ENCODE data around the gene NMUR2. TPM values are rescaled to one million over a fixed set of nuclear protein-coding genes. Genes with fewer than 3 reads are reported as not detected.

Gene NMUR2
- total RNA-seq, 1 experiment from 2014 or later = not detected

DNA sequence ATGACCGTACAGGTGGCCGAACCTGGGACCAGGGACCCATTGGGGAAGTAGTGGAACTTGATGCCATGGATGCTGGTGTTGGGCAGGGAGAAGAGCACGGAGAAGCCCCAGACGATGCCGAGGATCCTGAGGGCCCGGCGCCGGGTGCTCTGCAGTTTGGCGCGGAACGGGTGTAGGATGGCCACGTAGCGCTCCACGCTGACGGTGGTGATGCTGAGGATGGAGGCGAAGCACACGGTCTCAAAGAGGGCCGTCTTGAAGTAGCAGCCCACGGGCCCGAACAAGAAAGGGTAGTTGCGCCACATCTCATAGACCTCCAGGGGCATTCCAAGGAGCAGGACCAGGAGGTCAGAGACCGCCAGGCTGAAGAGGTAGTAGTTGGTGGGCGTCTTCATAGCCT lies 585 bp downstream of the NMUR2 start:
- Histone ChIP-seq H3K27ac (ENCODE audit: low read depth, low read length) (no peak overlapping the region), H3K27me3 (ENCODE audit: insufficient read depth, low read length) (no peaks in the 10 kb centered on the region), H3K4me3 (replicated peaks in 1 of 2; ENCODE audit: low read depth in 1 of 2, low read length in 2 of 2) (no peak overlapping the region), H3K4me2 (ENCODE audit: low read length) (no peak overlapping the region), H3K9me3 (ENCODE audit: control insufficient read depth in 1 of 2, insufficient read depth in 1 of 2, low read depth in 1 of 2, low read length in 2 of 2) (no peaks in the 10 kb centered on the region), H3K36me3 (ENCODE audit: control insufficient read depth in 1 of 2, insufficient read depth in 2 of 2, low read length in 2 of 2) (no peaks in the 10 kb centered on the region), H3K4me1 (ENCODE audit: control insufficient read depth in 1 of 2, insufficient read depth in 2 of 2, low read length in 2 of 2) (no peaks in the 10 kb centered on the region), H3K9me2 (ENCODE audit: insufficient read depth) (no peaks in the 10 kb centered on the region), H4K20me1 (ENCODE audit: insufficient read depth) (no peaks in the 10 kb centered on the region), H3K9ac (ENCODE audit: low read length) (no peak overlapping the region), H3K79me2 (ENCODE audit: insufficient read depth, low read length) (no peaks in the 10 kb centered on the region), H2AFZ (ENCODE audit: low read depth, low read length, poor library complexity, severe bottlenecking) (no peak overlapping the region)
- ATAC-seq = no peak
- ChIA-PET POLR2A (no interaction called here), CTCF (no interaction called here), RAD21 (ENCODE audit: low non-redundant PET in 1 of 2, low total read pairs in 2 of 2, uncharacterized antibody in 2 of 2, unreplicated experiment in 2 of 2) (no interaction called here)
- DNase-seq (ENCODE audit: low read depth, low spot score) = no peak
- intact Hi-C loops (cut with micrococcal nuclease) = no loop called here
- no TSS peak for BruUV-seq (replicated peaks)
- TF ChIP-seq, protein P1, sequence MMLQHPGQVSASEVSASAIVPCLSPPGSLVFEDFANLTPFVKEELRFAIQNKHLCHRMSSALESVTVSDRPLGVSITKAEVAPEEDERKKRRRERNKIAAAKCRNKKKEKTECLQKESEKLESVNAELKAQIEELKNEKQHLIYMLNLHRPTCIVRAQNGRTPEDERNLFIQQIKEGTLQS (IDR thresholded peaks at IDR 0.05) = no peak
- TF ChIP-seq ZNF274 (IDR thresholded peaks at IDR 0.05; ENCODE audit: low read depth, low read length) = no peak
- TF ChIP-seq EZH2 (IDR thresholded peaks at IDR 0.05) = no peak
- TF ChIP-seq ZBTB33 (IDR thresholded peaks at IDR 0.05; ENCODE audit: extremely low read depth, insufficient replicate concordance, low read length) = no peak
- TF ChIP-seq REST (IDR thresholded peaks at IDR 0.05; ENCODE audit: low read depth) = no peak
- TF ChIP-seq MAX (IDR thresholded peaks at IDR 0.05) = no peak
